Liver (tissue), 2 donors: ENCODE results near the gene CFAP54.

ENCODE experiments used
- JUND ChIP-seq, 2 donors: IDR thresholded peaks; 2 replicates each; pipeline ENCODE4 v1.6.1; 2016; ENCODE audit warnings: antibody characterized with exemption in 2 of 2
- RAD21 ChIP-seq, 2 donors: IDR thresholded peaks; 2 replicates each; pipeline ENCODE4 v1.6.1; 2016; ENCODE audit warnings: antibody characterized with exemption in 2 of 2, mild to moderate bottlenecking in 2 of 2
- donor health status: healthy.

- no peak for TF ChIP-seq JUND (IDR thresholded peaks at IDR 0.05)
- TF ChIP-seq RAD21 (IDR thresholded peaks at IDR 0.05), result no peak
Measured at GRCh38 chr12:96866801-96867590, 377.6 kb downstream of the CFAP54 start.
